Type B pancreatic cell (in vitro differentiated cells): ENCODE results near the gene TUBG1. TPM values are rescaled to one million over a fixed set of nuclear protein-coding genes. Genes with fewer than 3 reads are reported as not detected.
"Not testable (repeated sequence)": the region's sequence is repeated elsewhere in the genome, so short reads cannot be mapped to it uniquely, and the experiment has no call there.

ENCODE experiments used
- DNase-seq: peaks from one replicate; pipeline ENCODE4 v3.0.0; 2021; ENCODE audit warnings: mixed read lengths; ENCODE audit not compliant: unreplicated experiment; ENCODE audit errors: extremely low spot score
- H3K27ac Mint-ChIP-seq: 2 replicates; pipeline ENCODE4 v1.8.0; 2021; ENCODE audit warnings: mild to moderate bottlenecking, mixed read lengths
- H3K27me3 Mint-ChIP-seq: 2 replicates; pipeline ENCODE4 v1.8.0; 2021; ENCODE audit warnings: mixed read lengths
- H3K36me3 Mint-ChIP-seq: 2 replicates; pipeline ENCODE4 v1.8.0; 2021; ENCODE audit warnings: mixed read lengths
- H3K4me1 Mint-ChIP-seq: one replicate; pipeline ENCODE4 v1.8.0; 2021; ENCODE audit warnings: mixed read lengths; ENCODE audit not compliant: unreplicated experiment
- H3K4me3 Mint-ChIP-seq: 2 replicates; pipeline ENCODE4 v1.8.0; 2021; ENCODE audit warnings: mild to moderate bottlenecking, mixed read lengths
- H3K9me3 Mint-ChIP-seq: 2 replicates; pipeline ENCODE4 v1.8.0; 2021; ENCODE audit warnings: mixed read lengths
- CTCF ChIP-seq: fragments of 200-600 bp; sonication (generic); conservative IDR thresholded peaks from 2 replicates; pipeline ENCODE4 v1.5.0; 2021; ENCODE audit warnings: antibody characterized with exemption, mild to moderate bottlenecking
- total RNA-seq: library from RNA; stranded (reverse); gene quantifications from 2 replicates; pipeline ENCODE4 v1.2.1, GENCODE V29; 2021; ENCODE audit warnings: low replicate concordance

The TUBG1 gene
- total RNA-seq, 1 donor from 2014 or later = 63.2 TPM

- no peaks in the 10 kb centered on the region for H3K27me3 Mint-ChIP-seq
- H3K9me3 Mint-ChIP-seq = no peaks in the 10 kb centered on the region
- H3K4me3 Mint-ChIP-seq = peak overlapping the region; percentile 63
- no peaks in the 10 kb centered on the region for H3K4me1 Mint-ChIP-seq
- no peak overlapping the region for H3K27ac Mint-ChIP-seq
- no peak for DNase-seq
- peaks cover 13% of the 10 kb centered on the region for H3K36me3 Mint-ChIP-seq
- no peak for TF ChIP-seq CTCF
Observed at GRCh38 chr17:42612013-42612412, 2.5 kb downstream of the TUBG1 start.

GRCh38 chr17:42613699-42614295, 4.3 kb downstream of the TUBG1 start:
- Mint-ChIP-seq H3K9me3 (no peaks in the 10 kb centered on the region), H3K36me3 (peaks cover 13% of the 10 kb centered on the region), H3K4me3 (no peak overlapping the region), H3K27ac (no peak overlapping the region), H3K27me3 (no peaks in the 10 kb centered on the region), H3K4me1 (peaks cover 2% of the 10 kb centered on the region)
- DNase-seq = no peak
- no peak for TF ChIP-seq CTCF

- no peak for TF ChIP-seq CTCF
- H3K4me1 Mint-ChIP-seq = peaks cover 6% of the 10 kb centered on the region
- H3K27ac Mint-ChIP-seq = no peak overlapping the region
- H3K4me3 Mint-ChIP-seq = no peak overlapping the region
- no peak for DNase-seq
- H3K36me3 Mint-ChIP-seq = peaks cover 13% of the 10 kb centered on the region
- no peaks in the 10 kb centered on the region for H3K9me3 Mint-ChIP-seq
- H3K27me3 Mint-ChIP-seq = no peaks in the 10 kb centered on the region
Observed at GRCh38 chr17:42617956-42618431, 8.5 kb downstream of the TUBG1 start.

GRCh38 chr17:42618442-42619150, 9.1 kb downstream of the TUBG1 start:
- no peaks in the 10 kb centered on the region for H3K27me3 Mint-ChIP-seq
- H3K4me1 Mint-ChIP-seq = peaks cover 6% of the 10 kb centered on the region
- no peak for TF ChIP-seq CTCF
- H3K27ac Mint-ChIP-seq = no peak overlapping the region
- H3K36me3 Mint-ChIP-seq = peaks cover 12% of the 10 kb centered on the region
- H3K9me3 Mint-ChIP-seq = no peaks in the 10 kb centered on the region
- no peak for DNase-seq
- H3K4me3 Mint-ChIP-seq = no peak overlapping the region

GRCh38 chr17:42621987-42622386, 12.5 kb downstream of the TUBG1 start:
- not testable (repeated sequence) for H3K9me3 Mint-ChIP-seq, H3K4me1 Mint-ChIP-seq, H3K27ac Mint-ChIP-seq, H3K36me3 Mint-ChIP-seq, H3K4me3 Mint-ChIP-seq, DNase-seq, H3K27me3 Mint-ChIP-seq

GRCh38 chr17:42623271-42623670, 13.8 kb downstream of the TUBG1 start:
- H3K27ac Mint-ChIP-seq = no peak overlapping the region
- peaks cover 6% of the 10 kb centered on the region for H3K4me1 Mint-ChIP-seq
- no peak for TF ChIP-seq CTCF
- no peak for DNase-seq
- H3K27me3 Mint-ChIP-seq = no peaks in the 10 kb centered on the region
- H3K4me3 Mint-ChIP-seq = no peak overlapping the region
- no peaks in the 10 kb centered on the region for H3K9me3 Mint-ChIP-seq
- no peaks in the 10 kb centered on the region for H3K36me3 Mint-ChIP-seq
